Activated CD8-positive, alpha-beta memory T cell treated with anti-CD3 and anti-CD28 coated beads, Interleukin-2, amount 50 U/mL, for 24 hours (primary cell): ENCODE results near the gene LRRC23.
A peak's percentile ranks its signal among the peaks of the same experiment; 100 is the strongest.

Source experiments
- DNase-seq: peaks from one replicate; pipeline ENCODE4 v3.0.0-alpha.2; 2020; ENCODE audit errors: extremely low read depth

Gene LRRC23

GRCh38 chr12:6956021-6956727 lies 51.6 kb downstream of the LRRC23 start:
- DNase-seq = no peak

- DNase-seq = no peak
These were observed 52.6 kb downstream of the LRRC23 start for GRCh38 chr12:6957151-6957701.

GRCh38 chr12:6957741-6958608 lies 53.4 kb downstream of the LRRC23 start:
- no peak for DNase-seq

- no peak for DNase-seq
These were observed 54.0 kb downstream of the LRRC23 start for GRCh38 chr12:6958609-6959057.

- no peak for DNase-seq
These were observed 54.6 kb downstream of the LRRC23 start for GRCh38 chr12:6959058-6959804.

GRCh38 chr12:6959805-6960592 lies 55.4 kb downstream of the LRRC23 start:
- no peak for DNase-seq

GRCh38 chr12:6960593-6961277 lies 56.1 kb downstream of the LRRC23 start:
- DNase-seq = no peak

GRCh38 chr12:6961278-6961694 lies 56.7 kb downstream of the LRRC23 start:
- peak; percentile 87 for DNase-seq

- no peak for DNase-seq
These were observed 57.2 kb downstream of the LRRC23 start for GRCh38 chr12:6961695-6962284.

GRCh38 chr12:6962285-6963015 lies 57.8 kb downstream of the LRRC23 start:
- no peak for DNase-seq

- DNase-seq = no peak
These were observed 58.6 kb downstream of the LRRC23 start for GRCh38 chr12:6963016-6963731.
